Stimulated activated CD8-positive, alpha-beta memory T cell treated with anti-CD3 and anti-CD28 coated beads, Interleukin-7, amount 100 ng/mL, for 24 hours (primary cell): ENCODE results near the gene RTP5.

Experiments used
- DNase-seq: peaks from one replicate; pipeline ENCODE4 v3.0.0-alpha.2; 2020; ENCODE audit warnings: low read depth

The RTP5 gene

GRCh38 chr2:241843321-241844065, 26.0 kb upstream of the RTP5 start:
- no peak for DNase-seq

DNA sequence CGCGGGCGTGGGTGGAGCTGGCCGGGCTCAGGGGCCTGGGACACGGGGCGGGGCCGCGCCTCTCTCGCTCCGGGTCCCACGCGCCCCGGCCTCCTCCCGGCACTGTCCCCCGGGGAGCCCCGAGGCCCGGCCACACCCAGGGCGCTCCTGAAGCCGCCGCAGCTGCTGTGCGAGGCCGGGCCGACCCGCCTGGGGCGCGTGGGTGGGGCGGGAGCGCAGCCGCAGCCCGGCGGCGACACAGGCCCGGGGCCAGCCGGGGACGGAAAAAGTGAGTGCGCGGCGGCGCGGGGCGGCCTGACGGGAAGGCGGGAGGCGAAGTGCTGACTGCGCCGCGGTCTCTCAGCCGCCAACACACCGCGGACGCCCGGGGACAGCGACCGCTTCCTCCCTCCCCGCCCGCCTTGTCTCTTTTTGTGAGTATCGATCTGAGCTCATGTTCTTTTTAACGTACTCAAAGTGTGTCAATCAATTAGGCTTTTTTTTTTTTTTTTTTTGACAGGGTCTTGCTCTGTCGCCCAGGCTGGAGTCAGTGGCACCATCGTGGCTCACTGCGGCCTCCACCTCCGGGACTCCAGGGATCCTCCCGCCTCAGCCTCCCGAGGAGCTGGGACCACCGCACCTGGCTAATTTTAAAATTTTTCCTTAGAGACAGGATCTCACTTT, 25.3 kb upstream of the RTP5 start:
- DNase-seq, result peak; percentile 70

GRCh38 chr2:241844831-241845578, 24.5 kb upstream of the RTP5 start:
- DNase-seq, result no peak

DNA sequence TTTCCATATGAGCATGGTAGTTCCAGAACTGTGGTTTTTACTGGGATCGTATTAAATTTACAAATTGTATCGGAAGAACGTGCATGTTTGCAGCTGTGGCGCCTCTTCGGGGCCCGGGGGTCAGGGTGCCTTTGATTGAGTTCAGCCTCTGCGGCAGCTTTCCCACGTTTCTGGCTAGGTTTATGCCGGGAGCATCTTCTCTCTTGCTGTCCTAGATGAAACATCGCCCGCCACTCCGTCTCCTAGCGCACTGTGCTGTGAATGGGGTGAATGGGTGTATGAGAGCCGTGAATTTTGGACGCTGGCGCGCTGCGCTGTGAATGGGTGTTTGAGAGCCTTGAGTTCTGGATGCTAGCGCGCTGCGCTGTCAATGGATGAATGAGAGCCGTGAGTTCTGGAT, 23.1 kb upstream of the RTP5 start:
- DNase-seq, result no peak

DNA sequence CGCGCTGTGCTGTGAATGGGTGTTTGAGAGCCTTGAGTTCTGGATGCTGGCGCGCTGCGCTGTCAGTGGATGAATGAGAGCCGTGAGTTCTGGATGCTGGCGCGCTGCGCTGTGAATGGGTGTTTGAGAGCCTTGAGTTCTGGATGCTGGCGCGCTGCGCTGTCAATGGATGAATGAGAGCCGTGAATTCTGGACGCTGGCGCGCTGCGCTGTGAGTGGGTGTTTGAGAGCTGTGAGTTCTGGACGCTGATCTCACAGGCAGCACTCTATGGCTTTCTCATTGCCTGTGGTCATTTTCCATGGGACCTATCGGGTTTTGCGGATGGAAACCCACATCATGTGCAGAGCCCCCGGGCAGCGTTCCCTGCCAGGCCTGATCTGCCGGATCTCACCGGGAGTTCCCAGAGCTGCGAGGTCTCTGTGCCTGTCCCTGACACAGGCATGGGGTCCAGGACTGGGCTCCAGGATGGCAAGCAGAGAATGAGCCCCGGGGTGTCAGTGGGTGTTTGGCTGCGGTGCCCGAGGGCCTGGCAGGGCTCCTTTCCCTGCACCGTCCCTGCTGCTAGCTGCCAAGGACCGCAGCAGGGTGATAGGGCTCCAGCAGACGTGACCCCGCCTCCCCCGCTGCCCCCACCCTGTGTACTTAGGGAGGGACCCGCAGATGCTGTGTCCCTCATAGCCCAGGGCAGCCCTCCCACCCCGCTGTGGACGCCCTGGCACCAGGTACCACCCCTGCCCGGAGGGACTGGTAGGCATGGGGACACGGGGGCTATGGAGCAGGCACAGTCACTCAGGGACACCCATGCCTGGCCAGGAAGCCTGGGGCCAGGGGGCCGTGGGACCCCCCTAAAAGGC, 20.5 kb upstream of the RTP5 start:
- no peak for DNase-seq

DNA sequence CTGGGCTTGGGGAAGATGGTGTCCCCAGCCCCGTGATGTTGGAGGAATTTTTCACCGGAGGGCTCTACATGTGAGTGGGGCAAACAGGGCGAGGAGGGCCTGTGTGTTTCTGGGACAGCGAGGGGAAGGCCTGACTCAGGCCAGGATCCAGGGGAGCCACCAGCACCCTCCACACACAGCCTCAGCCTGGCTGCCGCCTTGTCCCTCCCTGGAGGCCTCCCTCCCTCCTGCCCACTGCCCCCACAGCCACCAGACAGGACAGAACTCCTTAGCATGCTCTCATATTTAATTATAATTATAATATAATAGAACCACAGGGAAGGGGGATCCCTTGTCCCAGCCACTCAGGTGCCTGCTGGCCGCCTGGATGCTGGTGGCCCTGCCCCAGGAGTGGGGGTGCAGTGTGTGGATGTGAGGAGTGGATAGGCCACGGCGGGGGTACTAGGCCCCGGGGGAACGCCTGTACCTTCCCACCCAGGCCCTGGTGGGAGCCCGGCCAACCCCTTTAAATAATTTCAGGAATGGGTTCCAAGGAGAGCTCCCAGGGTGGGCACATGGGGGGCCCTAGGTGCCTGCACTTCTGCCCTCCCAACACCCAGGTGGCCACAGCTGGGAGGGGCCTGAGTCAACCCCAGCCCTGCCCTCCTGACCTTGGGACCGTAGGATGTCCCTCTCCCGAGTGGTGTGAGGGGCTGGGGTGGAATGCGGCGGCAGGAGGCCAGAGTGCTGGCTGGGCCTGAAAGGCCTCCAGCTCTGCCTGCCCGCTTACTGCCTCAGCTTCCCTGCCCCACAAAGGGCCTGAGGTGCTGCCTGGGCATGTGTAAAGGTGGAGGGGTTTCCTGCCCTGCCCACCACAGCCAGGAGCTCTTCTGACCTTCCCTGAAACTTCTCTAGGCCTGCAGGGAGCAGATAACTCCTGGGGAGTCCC, 19.6 kb upstream of the RTP5 start:
- no peak for DNase-seq

- DNase-seq, result no peak
These were observed 18.8 kb upstream of the RTP5 start for GRCh38 chr2:241850544-241851324.

- DNase-seq, result no peak
These were observed 18.0 kb upstream of the RTP5 start for GRCh38 chr2:241851325-241852115.

GRCh38 chr2:241852116-241852980, 17.2 kb upstream of the RTP5 start:
- no peak for DNase-seq

GRCh38 chr2:241852981-241853631, 16.4 kb upstream of the RTP5 start:
- DNase-seq, result no peak

DNA sequence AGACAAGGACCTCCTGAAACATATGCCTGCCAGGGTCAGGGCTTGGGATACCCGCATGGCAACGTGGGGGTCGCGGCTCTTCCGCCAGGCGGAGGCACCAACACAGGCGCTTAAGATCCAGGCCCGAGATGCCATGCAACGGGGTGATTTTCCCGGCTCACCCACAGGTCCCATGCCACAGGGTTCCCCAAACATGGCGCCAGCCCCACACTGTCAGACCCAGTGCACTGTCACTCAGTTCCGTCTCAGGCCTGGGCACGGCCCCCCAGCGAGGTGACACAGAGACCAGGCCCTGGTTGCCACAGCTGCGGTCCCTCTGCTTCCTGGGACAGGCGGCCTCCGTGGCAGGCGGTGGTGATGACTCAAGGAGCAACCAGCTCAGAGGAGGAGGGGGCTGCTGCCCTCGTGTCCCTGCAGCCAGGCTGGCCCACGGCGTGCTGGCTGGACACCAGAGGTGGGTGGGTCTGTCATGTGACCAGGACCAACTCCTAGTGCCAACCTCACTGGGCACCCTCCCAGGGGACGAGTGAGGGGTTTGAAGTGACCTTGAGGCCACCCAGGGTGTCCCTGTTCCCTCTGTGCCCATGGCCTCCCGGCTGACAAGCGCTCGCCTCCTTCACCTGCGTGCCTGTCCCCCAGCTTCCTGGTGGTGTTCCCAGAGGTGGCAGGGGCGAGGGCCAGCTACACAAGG, 15.7 kb upstream of the RTP5 start:
- no peak for DNase-seq

DNA sequence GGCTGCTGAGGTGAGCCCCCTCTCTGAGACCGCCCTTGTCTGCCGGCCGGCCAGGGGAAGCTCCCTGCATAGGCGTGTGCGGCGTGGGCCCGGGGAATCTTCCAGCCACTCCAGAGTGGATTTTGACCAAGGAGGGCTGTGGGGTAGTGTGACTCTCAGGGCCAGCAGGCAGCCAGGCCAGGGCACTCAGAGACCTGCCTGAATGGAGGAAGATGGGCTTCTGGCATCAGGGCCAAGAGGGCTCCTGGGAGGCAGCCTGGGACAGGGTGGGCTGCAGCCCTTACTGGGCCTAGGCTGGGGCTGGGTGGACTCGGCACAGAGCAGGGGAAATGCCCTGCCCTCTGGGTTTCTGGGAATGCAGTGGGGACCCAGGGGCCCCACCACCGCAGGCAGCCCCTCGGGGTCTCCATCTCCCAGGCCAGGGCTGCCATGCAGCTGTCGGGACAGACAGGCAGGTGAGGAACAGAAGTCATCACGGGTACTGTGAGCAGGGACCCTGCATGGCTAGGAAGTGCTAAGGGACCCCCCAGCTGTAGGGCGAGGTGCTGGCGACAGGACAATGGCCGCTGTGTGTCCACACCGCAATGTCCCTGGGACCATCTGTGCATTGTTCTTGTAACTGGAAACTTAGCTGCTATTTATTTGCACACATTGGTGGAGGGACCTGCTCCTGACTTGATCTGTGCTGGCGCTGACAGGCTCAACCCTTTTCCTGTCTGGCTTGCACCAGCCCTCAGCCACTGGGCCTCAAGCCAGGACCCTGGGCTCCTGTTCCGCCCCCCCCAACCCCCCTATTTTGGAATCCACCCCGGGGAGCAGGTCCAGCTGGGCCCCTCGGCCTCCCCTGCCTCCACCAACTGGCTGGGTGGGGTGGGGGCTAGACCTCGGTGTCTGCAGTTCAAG, 14.9 kb upstream of the RTP5 start:
- no peak for DNase-seq

- DNase-seq, result no peak
These were observed 14.2 kb upstream of the RTP5 start for GRCh38 chr2:241855245-241855887.

GRCh38 chr2:241855888-241856422, 13.6 kb upstream of the RTP5 start:
- DNase-seq, result no peak

GRCh38 chr2:241857041-241857541, 12.4 kb upstream of the RTP5 start:
- no peak for DNase-seq
